Fibroblast of skin of left quadriceps (primary cell): Measurements from ENCODE around the gene NOD2.

ENCODE experiments used
- DNase-seq, 2 experiments: peaks; one replicate each; pipeline ENCODE4 v3.0.0-alpha.2; 2013; ENCODE audit warnings: low read depth in 2 of 2

Gene NOD2

GRCh38 chr16:50717494-50717893 lies 24.1 kb downstream of the NOD2 start:
- DNase-seq = no peak

- DNase-seq = peak; percentile 13 to 25
These were observed 24.8 kb downstream of the NOD2 start for GRCh38 chr16:50718061-50718760.

- DNase-seq = no peak
These were observed 25.5 kb downstream of the NOD2 start for GRCh38 chr16:50718761-50719400.

- DNase-seq = no peak
These were observed 26.3 kb downstream of the NOD2 start for GRCh38 chr16:50719401-50720337.

- no peak for DNase-seq
These were observed 28.4 kb downstream of the NOD2 start for GRCh38 chr16:50721549-50722404.

- DNase-seq = no peak
These were observed 29.0 kb downstream of the NOD2 start for GRCh38 chr16:50722405-50722737.

- no peak for DNase-seq
These were observed 29.6 kb downstream of the NOD2 start for GRCh38 chr16:50722960-50723359.

GRCh38 chr16:50724306-50724705 lies 30.9 kb downstream of the NOD2 start:
- no peak for DNase-seq

GRCh38 chr16:50731130-50731988 lies 38.0 kb downstream of the NOD2 start:
- DNase-seq = no peak

GRCh38 chr16:50731989-50732832 lies 38.8 kb downstream of the NOD2 start:
- no peak for DNase-seq

- DNase-seq = no peak
These were observed 40.1 kb downstream of the NOD2 start for GRCh38 chr16:50733468-50733867.

- no peak for DNase-seq
These were observed 42.3 kb downstream of the NOD2 start for GRCh38 chr16:50735629-50736122.

- no peak for DNase-seq
These were observed 43.0 kb downstream of the NOD2 start for GRCh38 chr16:50736448-50736847.

- DNase-seq = peak in 1 of 2 experiments; percentile 12
These were observed 44.1 kb downstream of the NOD2 start for GRCh38 chr16:50737420-50737959.

- DNase-seq = no peak
These were observed 45.6 kb downstream of the NOD2 start for GRCh38 chr16:50739031-50739430.

GRCh38 chr16:50740736-50741135 lies 47.3 kb downstream of the NOD2 start:
- DNase-seq = no peak

GRCh38 chr16:50741225-50741780 lies 47.9 kb downstream of the NOD2 start:
- DNase-seq = no peak

GRCh38 chr16:50741781-50742575 lies 48.6 kb downstream of the NOD2 start, which contains the start of gene CYLD:
Gene CYLD (plus strand): TSS chr16:50742086. CDS start chr16:50749699, 7,613 bp downstream.
- DNase-seq = peak; percentile 99
